ENCODE data around the gene DUOX2. TPM values are rescaled to one million over a fixed set of nuclear protein-coding genes. Genes with fewer than 3 reads are reported as not detected.

Gene DUOX2
- total and polyA plus RNA-seq, 9 donors = 0.05 to 1.6 (median 0.63) TPM

DNA sequence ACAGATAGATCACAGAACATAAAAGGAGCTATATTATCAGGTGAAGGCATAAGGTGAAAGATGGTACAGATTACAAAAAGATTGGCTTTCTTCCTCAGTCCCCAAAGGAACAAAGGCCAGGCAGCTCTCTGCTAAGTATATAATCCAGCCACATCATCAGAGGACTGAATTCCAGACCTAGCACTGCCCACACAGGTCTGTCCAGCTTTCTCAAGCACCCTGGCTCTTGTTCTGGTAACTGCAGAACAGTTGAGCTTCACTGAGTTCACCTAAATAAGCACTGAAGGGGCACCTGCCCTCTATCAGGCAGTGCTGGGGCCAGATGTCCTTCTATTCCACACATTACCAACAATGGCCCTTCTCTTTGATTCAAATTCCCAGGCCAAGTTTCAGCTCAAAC lies 9.4 kb upstream of the DUOX2 start:
- Histone ChIP-seq H3K36me3 (no peaks in the 10 kb centered on the region), H3K9me3 (no peaks in the 10 kb centered on the region), H3K27ac (no peak overlapping the region), H3K27me3 (no peaks in the 10 kb centered on the region), H3K4me3 (no peak overlapping the region), H3K4me1 (ENCODE audit: insufficient read depth) (no peaks in the 10 kb centered on the region)
- DNase-seq = no peak
- TF ChIP-seq POLR2A (IDR thresholded peaks at IDR 0.05) (no peak), CTCF (IDR thresholded peaks at IDR 0.05) (no peak), EP300 (IDR thresholded peaks at IDR 0.05) (no peak)
- intact Hi-C loops (cut with DNase I) = no loop called here

DNA sequence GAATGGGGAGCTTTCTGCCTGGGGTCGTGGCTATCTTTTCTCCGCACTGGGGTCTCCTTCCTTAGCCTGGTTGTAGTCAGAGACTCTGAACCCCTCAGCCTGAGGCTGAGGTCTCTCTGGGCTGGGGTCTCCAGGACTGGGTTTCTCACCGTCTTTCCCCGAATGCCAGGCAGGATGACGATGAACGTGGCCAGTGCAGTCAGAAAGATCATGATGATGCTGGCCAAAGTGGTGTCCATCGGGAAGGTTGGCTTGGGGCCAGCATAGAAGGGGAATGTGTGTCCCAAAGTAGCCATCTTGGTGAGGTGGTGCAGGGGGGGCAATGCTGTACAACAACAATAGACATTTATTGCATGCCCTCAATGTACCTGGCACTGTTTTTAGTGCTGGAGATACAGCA lies 8.7 kb upstream of the DUOX2 start:
- DNase-seq = no peak
- TF ChIP-seq CTCF (IDR thresholded peaks at IDR 0.05) = no peak
- TF ChIP-seq EP300 (IDR thresholded peaks at IDR 0.05) = no peak
- TF ChIP-seq POLR2A (IDR thresholded peaks at IDR 0.05) = no peak
- Histone ChIP-seq H3K27ac (no peak overlapping the region), H3K4me1 (ENCODE audit: insufficient read depth) (no peaks in the 10 kb centered on the region), H3K4me3 (no peak overlapping the region), H3K9me3 (no peaks in the 10 kb centered on the region), H3K36me3 (no peaks in the 10 kb centered on the region), H3K27me3 (no peaks in the 10 kb centered on the region)
- WGBS, 3 donors = 82 to 84% (median 83%) methylated on average over 7 of the region's 7 CpGs
- intact Hi-C loops (cut with DNase I) = no loop called here

DNA sequence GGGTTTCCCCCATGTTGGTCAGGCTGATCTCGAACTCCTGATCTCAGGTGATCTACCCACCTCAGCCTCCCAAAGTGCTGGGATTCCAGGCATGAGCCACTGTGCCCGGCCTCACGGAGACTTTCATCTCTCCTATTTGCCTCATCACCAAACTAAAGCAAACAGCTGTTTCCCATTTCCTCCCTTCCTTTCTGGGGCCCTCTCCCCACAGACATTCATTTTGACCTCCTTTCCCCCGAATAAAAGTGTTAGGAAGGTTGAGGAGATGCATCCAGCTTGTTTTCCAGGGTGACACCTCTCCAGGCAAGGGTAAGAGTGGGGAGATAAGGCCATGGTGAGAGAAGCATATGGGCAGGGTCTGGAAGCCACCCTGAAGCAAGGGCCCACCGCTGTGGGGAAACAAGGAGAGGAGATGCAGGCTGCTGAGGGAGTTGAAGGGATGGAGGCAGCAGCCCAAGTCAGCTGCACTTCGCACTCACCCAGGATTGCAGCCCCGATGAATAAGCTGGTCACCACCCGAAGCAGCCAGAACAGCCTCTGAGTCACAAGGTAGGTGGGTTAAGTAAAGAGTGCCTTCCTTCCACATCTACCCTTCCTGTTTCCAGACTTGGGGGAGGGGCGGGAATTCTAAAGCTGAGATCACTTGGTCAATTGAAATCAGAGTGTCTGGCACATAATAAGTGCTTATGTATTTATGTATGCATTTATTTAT lies 7.9 kb upstream of the DUOX2 start:
- TF ChIP-seq POLR2A (IDR thresholded peaks at IDR 0.05) (no peak), EP300 (IDR thresholded peaks at IDR 0.05) (no peak), CTCF (IDR thresholded peaks at IDR 0.05) (no peak)
- 60 to 67% (median 66%) methylated on average over 9 of the region's 9 CpGs for WGBS, 3 donors

GRCh38 chr15:45121020-45121419 lies 7.0 kb upstream of the DUOX2 start:
- Histone ChIP-seq H3K27me3 (no peaks in the 10 kb centered on the region), H3K36me3 (no peaks in the 10 kb centered on the region), H3K27ac (no peak overlapping the region), H3K4me1 (ENCODE audit: insufficient read depth) (no peaks in the 10 kb centered on the region), H3K4me3 (no peak overlapping the region), H3K9me3 (no peaks in the 10 kb centered on the region)
- 78 to 94% (median 86%) methylated on average over 3 of the region's 3 CpGs for WGBS, 3 donors
- DNase-seq = no peak
- TF ChIP-seq EP300 (IDR thresholded peaks at IDR 0.05) = no peak
- no peak for TF ChIP-seq POLR2A (IDR thresholded peaks at IDR 0.05)
- no peak for TF ChIP-seq CTCF (IDR thresholded peaks at IDR 0.05)
- intact Hi-C loops (cut with DNase I) = no loop called here

More for the DNA sequence above, 7.9 kb upstream of the DUOX2 start:
- intact Hi-C loops (cut with DNase I) = no loop called here
- H3K4me1 ChIP-seq (ENCODE audit: insufficient read depth) = no peaks in the 10 kb centered on the region
- no peak overlapping the region for H3K27ac ChIP-seq
- H3K4me3 ChIP-seq = no peak overlapping the region
- DNase-seq = no peak
- H3K27me3 ChIP-seq = no peaks in the 10 kb centered on the region
- H3K36me3 ChIP-seq = no peaks in the 10 kb centered on the region
- no peaks in the 10 kb centered on the region for H3K9me3 ChIP-seq

Data from ovary (tissue), 9 donors.